Keratinocyte (primary cell): ENCODE data around the gene ALS2CL. TPM values are rescaled to one million over a fixed set of nuclear protein-coding genes. Genes with fewer than 3 reads are reported as not detected.

Source experiments
- DNase-seq: peaks from one replicate; pipeline ENCODE4 v3.0.0-alpha.2; 2011; ENCODE audit warnings: low read depth, missing footprints, low spot score
- FAIRE-seq: peaks from 2 replicates; lab custom pipeline; 2011; peaks lifted over from hg19 to GRCh38; lab: Jason Lieb, UNC
- H2AFZ ChIP-seq: 2 replicates; pipeline ENCODE4 v1.6.0; 2012; ENCODE audit warnings: low read length, control low read depth, inconsistent platforms; ENCODE audit not compliant: control insufficient read depth
- H3K27ac ChIP-seq: 2 replicates; pipeline ENCODE4 v1.5.1; 2011; ENCODE audit warnings: low read length; ENCODE audit not compliant: control insufficient read depth, insufficient read depth
- H3K27me3 ChIP-seq: 3 replicates; pipeline ENCODE4 v1.6.0; 2011; ENCODE audit warnings: low read length; ENCODE audit not compliant: control insufficient read depth, insufficient read depth; ENCODE audit errors: extremely low read depth
- H3K36me3 ChIP-seq, 2 experiments: 2 replicates in 1 of 2; 3 replicates in 1 of 2; pipeline ENCODE4 v1.5.1; 2011; ENCODE audit warnings: low read length in 2 of 2, mild to moderate bottlenecking in 1 of 2; ENCODE audit not compliant: control insufficient read depth in 2 of 2, insufficient read depth in 2 of 2; ENCODE audit errors: extremely low read depth in 1 of 2
- H3K4me1 ChIP-seq: 3 replicates; pipeline ENCODE4 v1.5.1; 2011; ENCODE audit warnings: low read length; ENCODE audit not compliant: control insufficient read depth, insufficient read depth; ENCODE audit errors: extremely low read depth
- H3K4me2 ChIP-seq: 3 replicates; pipeline ENCODE4 v1.6.0; 2011; ENCODE audit warnings: low read depth, low read length; ENCODE audit not compliant: control insufficient read depth, insufficient read depth; ENCODE audit errors: extremely low read depth
- H3K4me3 ChIP-seq, 3 experiments: fragments of 200-600 bp in 1 of 3; sonication (generic) in 1 of 3; 2 replicates in 2 of 3; 3 replicates in 1 of 3; pipeline ENCODE4 v1.5.1; 2011 to 2016; ENCODE audit warnings: low read length in 3 of 3, mild to moderate bottlenecking in 3 of 3, control low read depth in 2 of 3, inconsistent platforms in 1 of 3, low read depth in 1 of 3, mixed read lengths in 1 of 3, mixed run types in 1 of 3, moderate library complexity in 1 of 3; ENCODE audit not compliant: control insufficient read depth in 2 of 3, insufficient read depth in 2 of 3; ENCODE audit errors: extremely low read depth in 1 of 3
- H3K79me2 ChIP-seq: 2 replicates; pipeline ENCODE4 v1.6.0; 2012; ENCODE audit warnings: low read length; ENCODE audit not compliant: control insufficient read depth, insufficient read depth
- H3K9ac ChIP-seq: 3 replicates; pipeline ENCODE4 v1.6.0; 2011; ENCODE audit warnings: low read length; ENCODE audit not compliant: control insufficient read depth, insufficient read depth; ENCODE audit errors: extremely low read depth
- H3K9me1 ChIP-seq: 3 replicates; pipeline ENCODE4 v1.6.0; 2011; ENCODE audit warnings: low read length; ENCODE audit not compliant: control insufficient read depth, insufficient read depth; ENCODE audit errors: extremely low read depth
- H3K9me3 ChIP-seq: 2 replicates; pipeline ENCODE4 v1.5.1; 2012; ENCODE audit warnings: low read depth, low read length; ENCODE audit not compliant: control insufficient read depth
- H4K20me1 ChIP-seq: 3 replicates; pipeline ENCODE4 v1.6.0; 2011; ENCODE audit warnings: low read length; ENCODE audit not compliant: control insufficient read depth, insufficient read depth; ENCODE audit errors: extremely low read depth
- CTCF ChIP-seq, 3 experiments: IDR thresholded peaks in 1 of 3; conservative IDR thresholded peaks in 1 of 3; optimal IDR thresholded peaks in 1 of 3; 2 replicates in 2 of 3; 3 replicates in 1 of 3; pipeline versions ENCODE3 to v1.5.1; 2011; ENCODE audit warnings: low read length in 3 of 3, mild to moderate bottlenecking in 3 of 3, moderate library complexity in 2 of 3, control low read depth in 1 of 3, inconsistent platforms in 1 of 3; ENCODE audit not compliant: insufficient read depth in 2 of 3; ENCODE audit errors: extremely low read depth in 1 of 3
- EZH2 ChIP-seq: IDR thresholded peaks from one replicate; pipeline ENCODE4 v1.6.1; 2012; ENCODE audit warnings: inconsistent platforms, mild to moderate bottlenecking, low read length, moderate library complexity
- dilution Hi-C: fragments of 300-500 bp; cut with MboI; formaldehyde crosslinking; loops from one replicate; pipeline ENCODE4 v1.7.0; 2020; ENCODE audit warnings: low sequenced_read_pairs; ENCODE audit not compliant: extremely low pct_ligation_motif_present
- polyA plus RNA-seq, 5 experiments: library from polyadenylated mRNA; depleted of rRNA in 3 of 5; stranded (reverse) in 3 of 5; stranded (forward) in 1 of 5; unstranded in 1 of 5; fragments of >200 nt; gene quantifications; 1 replicate in 1 of 5; 2 replicates in 3 of 5; 3 replicates in 1 of 5; pipeline versions ENCODE4 v1.2.1 to v1.2.3, GENCODE V29; 2011 to 2012; ENCODE audit warnings: missing spikeins in 2 of 5, low read depth in 1 of 5, low replicate concordance in 1 of 5

ALS2CL gene
- polyA plus RNA-seq, 1 donor (not counting 4 experiments of a cell fraction or from before 2014, with no cell fraction given) = 40.9 TPM

- H3K79me2 ChIP-seq = no peaks in the 10 kb centered on the region
- H3K9ac ChIP-seq = no peak overlapping the region
- TF ChIP-seq EZH2 (no peak), CTCF (optimal IDR thresholded peaks at IDR 0.05 in 1 of 3, IDR thresholded peaks at IDR 0.05 in 1 of 3, conservative IDR thresholded peaks at IDR 0.05 in 1 of 3; ENCODE audit: extremely low read depth in 1 of 3, insufficient read depth in 2 of 3, low read length in 3 of 3) (no peak)
- no peak overlapping the region for H3K27ac ChIP-seq
- dilution Hi-C loops = no loop called here
- H3K9me1 ChIP-seq = no peaks in the 10 kb centered on the region
- H3K4me3 ChIP-seq = no peak overlapping the region
- no peaks in the 10 kb centered on the region for H3K27me3 ChIP-seq
- H3K9me3 ChIP-seq = no peaks in the 10 kb centered on the region
- no peak overlapping the region for H3K4me2 ChIP-seq
- no peaks in the 10 kb centered on the region for H4K20me1 ChIP-seq
- H2AFZ ChIP-seq = no peak overlapping the region
- no peaks in the 10 kb centered on the region for H3K4me1 ChIP-seq
- DNase-seq = no peak
- FAIRE-seq = no peak
- peaks cover 20 to 25% of the 10 kb centered on the region in 2 experiments for H3K36me3 ChIP-seq
These were observed 24.1 kb downstream of the ALS2CL start for GRCh38 chr3:46669191-46669999.

- no peak overlapping the region for H3K4me3 ChIP-seq
- H3K4me2 ChIP-seq = no peak overlapping the region
- H3K27me3 ChIP-seq = no peaks in the 10 kb centered on the region
- no peak overlapping the region for H3K9ac ChIP-seq
- H3K36me3 ChIP-seq = peaks cover 15 to 19% of the 10 kb centered on the region in 2 experiments
- dilution Hi-C loops = no loop called here
- no peaks in the 10 kb centered on the region for H3K4me1 ChIP-seq
- TF ChIP-seq CTCF (optimal IDR thresholded peaks at IDR 0.05 in 1 of 3, IDR thresholded peaks at IDR 0.05 in 1 of 3, conservative IDR thresholded peaks at IDR 0.05 in 1 of 3; ENCODE audit: extremely low read depth in 1 of 3, insufficient read depth in 2 of 3, low read length in 3 of 3) (no peak), EZH2 (no peak)
- DNase-seq (no peak), FAIRE-seq (no peak)
- H2AFZ ChIP-seq = no peak overlapping the region
- H3K9me3 ChIP-seq = no peaks in the 10 kb centered on the region
- no peak overlapping the region for H3K27ac ChIP-seq
- no peaks in the 10 kb centered on the region for H3K9me1 ChIP-seq
- no peaks in the 10 kb centered on the region for H3K79me2 ChIP-seq
- no peaks in the 10 kb centered on the region for H4K20me1 ChIP-seq
These were observed 24.9 kb downstream of the ALS2CL start for GRCh38 chr3:46668591-46668990.
